ENCODE measurements around the gene TLCD4. TPM values are rescaled to one million over a fixed set of nuclear protein-coding genes. Genes with fewer than 3 reads are reported as not detected.

TLCD4 gene
- total and polyA plus RNA-seq, 2 of the 13 experiments (the other 11 are each of a cell fraction or from before 2014, with no cell fraction given), result 4.7 to 14.5 TPM

DNA sequence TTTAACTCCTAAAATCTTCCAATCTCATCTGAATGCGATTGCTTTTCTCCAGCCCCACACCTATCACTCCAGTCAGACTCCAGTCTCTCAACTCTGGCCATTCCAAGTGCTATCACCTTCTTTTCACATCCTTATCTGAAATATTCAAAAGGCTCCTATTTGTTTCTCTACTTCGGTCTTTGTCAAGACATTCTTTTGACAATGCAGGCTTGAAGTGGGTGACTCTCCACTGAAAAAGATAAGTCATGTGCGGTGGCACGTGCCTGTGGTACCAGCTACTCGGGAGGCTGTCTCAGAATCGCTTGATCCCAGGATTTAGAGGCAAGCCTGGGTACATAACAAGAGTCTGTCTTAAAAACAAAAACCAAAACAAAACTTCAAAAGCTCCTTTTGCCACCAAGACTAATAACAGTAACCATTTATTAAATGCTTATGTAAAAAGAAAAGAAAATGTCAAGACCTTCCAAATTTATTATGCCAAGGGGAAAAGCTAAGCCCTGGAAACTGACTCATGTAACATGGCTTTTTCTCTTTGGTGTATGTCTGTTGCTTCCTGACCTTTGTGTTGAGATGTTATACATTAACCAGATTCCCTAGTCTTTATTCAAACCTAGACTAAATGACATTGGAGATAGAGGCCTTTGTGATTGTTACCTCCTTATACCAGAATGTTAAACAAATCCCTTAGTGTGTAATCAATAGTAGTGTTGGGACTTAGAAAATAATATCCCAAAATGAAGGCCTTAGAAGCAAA lies 48.0 kb upstream of the TLCD4 start (continued):
- TF ChIP-seq CEBPB (IDR thresholded peaks at IDR 0.05; ENCODE audit: borderline replicate concordance, low read depth, low read length) (no peak), MATR3 (CRISPR knock-in tag; IDR thresholded peaks at IDR 0.05) (no peak), ZBTB20 (CRISPR knock-in tag; IDR thresholded peaks at IDR 0.05; ENCODE audit: borderline replicate concordance, low read depth) (no peak), ZNF460 (CRISPR knock-in tag; IDR thresholded peaks at IDR 0.05; ENCODE audit: borderline replicate concordance) (peak; percentile 17; the same call in 1 of the 2 replicates), ZNF350 (CRISPR knock-in tag; IDR thresholded peaks at IDR 0.05; ENCODE audit: borderline replicate concordance, low read depth) (no peak), SNRNP70 (IDR thresholded peaks at IDR 0.05; ENCODE audit: low read depth, low read length) (no peak), RBM39 (IDR thresholded peaks at IDR 0.05; ENCODE audit: low read depth, low read length, poor library complexity, severe bottlenecking) (no peak), ZNF616 (CRISPR knock-in tag; IDR thresholded peaks at IDR 0.05; ENCODE audit: low read depth) (no peak), ZNF75D (CRISPR knock-in tag; IDR thresholded peaks at IDR 0.05; ENCODE audit: borderline replicate concordance) (no peak), RELA (CRISPR knock-in tag; IDR thresholded peaks at IDR 0.05) (no peak), HNF4A (CRISPR knock-in tag; IDR thresholded peaks at IDR 0.05) (peak; percentile 69), ZNF570 (CRISPR knock-in tag; IDR thresholded peaks at IDR 0.05; ENCODE audit: borderline replicate concordance) (no peak), THAP11 (CRISPR knock-in tag; IDR thresholded peaks at IDR 0.05) (peak; percentile 49; the same call in 1 of the 2 replicates), ZNF549 (CRISPR knock-in tag; IDR thresholded peaks at IDR 0.05) (no peak)
- TF ChIP-seq, protein P1, sequence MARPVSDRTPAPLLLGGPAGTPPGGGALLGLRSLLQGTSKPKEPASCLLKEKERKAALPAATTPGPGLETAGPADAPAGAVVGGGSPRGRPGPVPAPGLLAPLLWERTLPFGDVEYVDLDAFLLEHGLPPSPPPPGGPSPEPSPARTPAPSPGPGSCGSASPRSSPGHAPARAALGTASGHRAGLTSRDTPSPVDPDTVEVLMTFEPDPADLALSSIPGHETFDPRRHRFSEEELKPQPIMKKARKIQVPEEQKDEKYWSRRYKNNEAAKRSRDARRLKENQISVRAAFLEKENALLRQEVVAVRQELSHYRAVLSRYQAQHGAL (CRISPR knock-in tag; IDR thresholded peaks at IDR 0.05; ENCODE audit: not compliant biosample characterization), result no peak
- TF ChIP-seq, protein P2, sequence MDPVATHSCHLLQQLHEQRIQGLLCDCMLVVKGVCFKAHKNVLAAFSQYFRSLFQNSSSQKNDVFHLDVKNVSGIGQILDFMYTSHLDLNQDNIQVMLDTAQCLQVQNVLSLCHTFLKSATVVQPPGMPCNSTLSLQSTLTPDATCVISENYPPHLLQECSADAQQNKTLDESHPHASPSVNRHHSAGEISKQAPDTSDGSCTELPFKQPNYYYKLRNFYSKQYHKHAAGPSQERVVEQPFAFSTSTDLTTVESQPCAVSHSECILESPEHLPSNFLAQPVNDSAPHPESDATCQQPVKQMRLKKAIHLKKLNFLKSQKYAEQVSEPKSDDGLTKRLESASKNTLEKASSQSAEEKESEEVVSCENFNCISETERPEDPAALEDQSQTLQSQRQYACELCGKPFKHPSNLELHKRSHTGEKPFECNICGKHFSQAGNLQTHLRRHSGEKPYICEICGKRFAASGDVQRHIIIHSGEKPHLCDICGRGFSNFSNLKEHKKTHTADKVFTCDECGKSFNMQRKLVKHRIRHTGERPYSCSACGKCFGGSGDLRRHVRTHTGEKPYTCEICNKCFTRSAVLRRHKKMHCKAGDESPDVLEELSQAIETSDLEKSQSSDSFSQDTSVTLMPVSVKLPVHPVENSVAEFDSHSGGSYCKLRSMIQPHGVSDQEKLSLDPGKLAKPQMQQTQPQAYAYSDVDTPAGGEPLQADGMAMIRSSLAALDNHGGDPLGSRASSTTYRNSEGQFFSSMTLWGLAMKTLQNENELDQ (CRISPR knock-in tag; IDR thresholded peaks at IDR 0.05; ENCODE audit: borderline replicate concordance), result no peak
- TF ChIP-seq, protein P3, sequence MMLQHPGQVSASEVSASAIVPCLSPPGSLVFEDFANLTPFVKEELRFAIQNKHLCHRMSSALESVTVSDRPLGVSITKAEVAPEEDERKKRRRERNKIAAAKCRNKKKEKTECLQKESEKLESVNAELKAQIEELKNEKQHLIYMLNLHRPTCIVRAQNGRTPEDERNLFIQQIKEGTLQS (CRISPR knock-in tag; IDR thresholded peaks at IDR 0.05), result no peak
- TF ChIP-seq, protein P4, sequence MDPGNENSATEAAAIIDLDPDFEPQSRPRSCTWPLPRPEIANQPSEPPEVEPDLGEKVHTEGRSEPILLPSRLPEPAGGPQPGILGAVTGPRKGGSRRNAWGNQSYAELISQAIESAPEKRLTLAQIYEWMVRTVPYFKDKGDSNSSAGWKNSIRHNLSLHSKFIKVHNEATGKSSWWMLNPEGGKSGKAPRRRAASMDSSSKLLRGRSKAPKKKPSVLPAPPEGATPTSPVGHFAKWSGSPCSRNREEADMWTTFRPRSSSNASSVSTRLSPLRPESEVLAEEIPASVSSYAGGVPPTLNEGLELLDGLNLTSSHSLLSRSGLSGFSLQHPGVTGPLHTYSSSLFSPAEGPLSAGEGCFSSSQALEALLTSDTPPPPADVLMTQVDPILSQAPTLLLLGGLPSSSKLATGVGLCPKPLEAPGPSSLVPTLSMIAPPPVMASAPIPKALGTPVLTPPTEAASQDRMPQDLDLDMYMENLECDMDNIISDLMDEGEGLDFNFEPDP (CRISPR knock-in tag; conservative IDR thresholded peaks at IDR 0.05), result no peak
- TF ChIP-seq, protein P5, sequence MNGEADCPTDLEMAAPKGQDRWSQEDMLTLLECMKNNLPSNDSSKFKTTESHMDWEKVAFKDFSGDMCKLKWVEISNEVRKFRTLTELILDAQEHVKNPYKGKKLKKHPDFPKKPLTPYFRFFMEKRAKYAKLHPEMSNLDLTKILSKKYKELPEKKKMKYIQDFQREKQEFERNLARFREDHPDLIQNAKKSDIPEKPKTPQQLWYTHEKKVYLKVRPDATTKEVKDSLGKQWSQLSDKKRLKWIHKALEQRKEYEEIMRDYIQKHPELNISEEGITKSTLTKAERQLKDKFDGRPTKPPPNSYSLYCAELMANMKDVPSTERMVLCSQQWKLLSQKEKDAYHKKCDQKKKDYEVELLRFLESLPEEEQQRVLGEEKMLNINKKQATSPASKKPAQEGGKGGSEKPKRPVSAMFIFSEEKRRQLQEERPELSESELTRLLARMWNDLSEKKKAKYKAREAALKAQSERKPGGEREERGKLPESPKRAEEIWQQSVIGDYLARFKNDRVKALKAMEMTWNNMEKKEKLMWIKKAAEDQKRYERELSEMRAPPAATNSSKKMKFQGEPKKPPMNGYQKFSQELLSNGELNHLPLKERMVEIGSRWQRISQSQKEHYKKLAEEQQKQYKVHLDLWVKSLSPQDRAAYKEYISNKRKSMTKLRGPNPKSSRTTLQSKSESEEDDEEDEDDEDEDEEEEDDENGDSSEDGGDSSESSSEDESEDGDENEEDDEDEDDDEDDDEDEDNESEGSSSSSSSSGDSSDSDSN (CRISPR knock-in tag; IDR thresholded peaks at IDR 0.05), result no peak
